ENCODE measurements around the gene NPIPA7. TPM values are rescaled to one million over a fixed set of nuclear protein-coding genes. Genes with fewer than 3 reads are reported as not detected.
"Not testable (repeated sequence)": the region's sequence is repeated elsewhere in the genome, so short reads cannot be mapped to it uniquely, and the experiment has no call there.

Gene NPIPA7
- total RNA-seq, 1 experiment from 2014 or later, result 18.1 TPM

DNA sequence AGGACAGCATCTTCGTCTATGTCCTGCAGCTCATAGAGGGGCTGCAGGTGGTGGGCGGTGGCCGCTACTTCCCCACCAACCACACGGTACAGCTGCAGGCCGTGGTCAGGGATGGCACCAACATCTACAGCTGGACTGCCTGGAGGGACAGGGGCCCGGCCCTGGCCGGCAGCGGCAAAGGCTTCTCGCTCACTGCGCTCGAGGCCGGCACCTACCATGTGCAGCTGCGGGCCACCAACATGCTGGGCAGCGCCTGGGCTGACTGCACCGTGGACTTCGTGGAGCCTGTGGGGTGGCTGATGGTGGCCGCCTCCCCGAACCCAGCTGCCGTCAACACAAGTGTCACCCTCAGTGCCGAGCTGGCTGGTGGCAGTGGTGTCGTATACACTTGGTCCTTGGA, 13.6 kb upstream of the NPIPA7 start:
- H3K4me3 ChIP-seq (ENCODE audit: low read depth, low read length, poor library complexity, severe bottlenecking); H3K4me1 ChIP-seq (ENCODE audit: insufficient read depth, low read length, poor library complexity, severe bottlenecking); BruUV-seq (replicated peaks); CTCF ChIA-PET; H3K9me3 ChIP-seq (ENCODE audit: low read depth, low read length, poor library complexity, severe bottlenecking); DNase-seq (ENCODE audit: low spot score); H3K27me3 ChIP-seq (replicated peaks; ENCODE audit: insufficient read depth, low read depth, low read length, poor library complexity); H3K36me3 ChIP-seq (ENCODE audit: insufficient read depth, low read length, poor library complexity, severe bottlenecking); H3K27ac ChIP-seq (ENCODE audit: low read depth, low read length, poor library complexity, severe bottlenecking); intact Hi-C loops (cut with micrococcal nuclease; ENCODE audit: unreplicated experiment); POLR2A ChIA-PET (ENCODE audit: low non-redundant PET): not testable (repeated sequence)

DNA sequence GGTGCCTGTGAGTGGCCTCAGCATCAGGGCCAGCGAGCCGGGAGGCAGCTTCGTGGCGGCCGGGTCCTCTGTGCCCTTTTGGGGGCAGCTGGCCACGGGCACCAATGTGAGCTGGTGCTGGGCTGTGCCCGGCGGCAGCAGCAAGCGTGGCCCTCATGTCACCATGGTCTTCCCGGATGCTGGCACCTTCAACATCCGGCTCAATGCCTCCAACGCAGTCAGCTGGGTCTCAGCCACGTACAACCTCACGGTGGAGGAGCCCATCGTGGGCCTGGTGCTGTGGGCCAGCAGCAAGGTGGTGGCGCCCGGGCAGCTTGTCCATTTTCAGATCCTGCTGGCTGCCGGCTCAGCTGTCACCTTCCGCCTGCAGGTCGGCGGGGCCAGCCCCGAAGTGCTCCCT, 13.1 kb upstream of the NPIPA7 start:
- not testable (repeated sequence) for BruUV-seq (replicated peaks); H3K4me1 ChIP-seq (ENCODE audit: insufficient read depth, low read length, poor library complexity, severe bottlenecking)

DNA sequence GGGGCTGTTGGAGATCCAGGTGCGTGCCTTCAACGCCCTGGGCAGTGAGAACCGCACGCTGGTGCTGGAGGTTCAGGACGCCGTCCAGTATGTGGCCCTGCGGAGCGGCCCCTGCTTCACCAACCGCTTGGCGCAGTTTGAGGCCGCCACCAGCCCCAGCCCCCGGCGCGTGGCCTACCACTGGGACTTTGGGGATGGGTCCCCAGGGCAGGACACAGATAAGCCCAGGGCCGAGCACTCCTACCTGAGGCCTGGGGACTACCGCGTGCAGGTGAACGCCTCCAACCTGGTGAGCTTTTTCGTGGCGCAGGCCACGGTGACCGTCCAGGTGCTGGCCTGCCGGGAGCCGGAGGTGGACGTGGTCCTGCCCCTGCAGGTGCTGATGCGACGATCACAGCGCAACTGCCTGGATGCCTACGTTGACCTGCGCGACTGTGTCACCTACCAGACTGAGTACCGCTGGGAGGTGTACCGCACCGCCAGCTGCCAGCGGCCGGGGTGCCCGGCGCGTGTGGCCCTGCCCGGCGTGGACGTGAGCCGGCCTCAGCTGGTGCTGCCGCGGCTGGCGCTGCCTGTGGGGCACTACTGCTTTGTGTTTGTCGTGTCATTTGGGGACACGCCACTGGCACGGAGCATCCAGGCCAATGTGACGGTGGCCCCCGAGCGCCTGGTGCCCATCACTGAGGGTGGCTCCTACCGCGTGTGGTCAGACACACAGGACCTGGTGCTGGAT, 12.2 kb upstream of the NPIPA7 start:
- intact Hi-C loops (cut with micrococcal nuclease; ENCODE audit: unreplicated experiment); CTCF ChIA-PET; H3K9me3 ChIP-seq (ENCODE audit: low read depth, low read length, poor library complexity, severe bottlenecking); BruUV-seq (replicated peaks); POLR2A ChIA-PET (ENCODE audit: low non-redundant PET); H3K4me1 ChIP-seq (ENCODE audit: insufficient read depth, low read length, poor library complexity, severe bottlenecking); H3K27me3 ChIP-seq (replicated peaks; ENCODE audit: insufficient read depth, low read depth, low read length, poor library complexity); H3K36me3 ChIP-seq (ENCODE audit: insufficient read depth, low read length, poor library complexity, severe bottlenecking); H3K27ac ChIP-seq (ENCODE audit: low read depth, low read length, poor library complexity, severe bottlenecking); H3K4me3 ChIP-seq (ENCODE audit: low read depth, low read length, poor library complexity, severe bottlenecking); DNase-seq (ENCODE audit: low spot score): not testable (repeated sequence)

More for the DNA sequence above, 13.1 kb upstream of the NPIPA7 start:
- intact Hi-C loops (cut with micrococcal nuclease; ENCODE audit: unreplicated experiment); POLR2A ChIA-PET (ENCODE audit: low non-redundant PET); H3K9me3 ChIP-seq (ENCODE audit: low read depth, low read length, poor library complexity, severe bottlenecking); DNase-seq (ENCODE audit: low spot score); H3K27me3 ChIP-seq (replicated peaks; ENCODE audit: insufficient read depth, low read depth, low read length, poor library complexity); CTCF ChIA-PET; H3K36me3 ChIP-seq (ENCODE audit: insufficient read depth, low read length, poor library complexity, severe bottlenecking); H3K27ac ChIP-seq (ENCODE audit: low read depth, low read length, poor library complexity, severe bottlenecking); H3K4me3 ChIP-seq (ENCODE audit: low read depth, low read length, poor library complexity, severe bottlenecking): not testable (repeated sequence)

DNA sequence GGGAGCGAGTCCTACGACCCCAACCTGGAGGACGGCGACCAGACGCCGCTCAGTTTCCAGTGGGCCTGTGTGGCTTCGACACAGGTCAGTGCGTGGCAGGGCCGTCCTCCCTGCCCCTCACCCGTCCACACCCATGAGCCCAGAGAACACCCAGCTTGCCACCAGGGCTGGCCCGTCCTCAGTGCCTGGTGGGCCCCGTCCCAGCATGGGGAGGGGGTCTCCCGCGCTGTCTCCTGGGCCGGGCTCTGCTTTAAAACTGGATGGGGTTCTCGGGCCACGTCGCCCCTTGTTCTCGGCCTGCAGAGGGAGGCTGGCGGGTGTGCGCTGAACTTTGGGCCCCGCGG, 11.7 kb upstream of the NPIPA7 start:
- POLR2A ChIA-PET (ENCODE audit: low non-redundant PET); DNase-seq (ENCODE audit: low spot score); intact Hi-C loops (cut with micrococcal nuclease; ENCODE audit: unreplicated experiment); H3K27ac ChIP-seq (ENCODE audit: low read depth, low read length, poor library complexity, severe bottlenecking); H3K4me1 ChIP-seq (ENCODE audit: insufficient read depth, low read length, poor library complexity, severe bottlenecking); BruUV-seq (replicated peaks); H3K27me3 ChIP-seq (replicated peaks; ENCODE audit: insufficient read depth, low read depth, low read length, poor library complexity); CTCF ChIA-PET; H3K9me3 ChIP-seq (ENCODE audit: low read depth, low read length, poor library complexity, severe bottlenecking); H3K4me3 ChIP-seq (ENCODE audit: low read depth, low read length, poor library complexity, severe bottlenecking); H3K36me3 ChIP-seq (ENCODE audit: insufficient read depth, low read length, poor library complexity, severe bottlenecking): not testable (repeated sequence)

DNA sequence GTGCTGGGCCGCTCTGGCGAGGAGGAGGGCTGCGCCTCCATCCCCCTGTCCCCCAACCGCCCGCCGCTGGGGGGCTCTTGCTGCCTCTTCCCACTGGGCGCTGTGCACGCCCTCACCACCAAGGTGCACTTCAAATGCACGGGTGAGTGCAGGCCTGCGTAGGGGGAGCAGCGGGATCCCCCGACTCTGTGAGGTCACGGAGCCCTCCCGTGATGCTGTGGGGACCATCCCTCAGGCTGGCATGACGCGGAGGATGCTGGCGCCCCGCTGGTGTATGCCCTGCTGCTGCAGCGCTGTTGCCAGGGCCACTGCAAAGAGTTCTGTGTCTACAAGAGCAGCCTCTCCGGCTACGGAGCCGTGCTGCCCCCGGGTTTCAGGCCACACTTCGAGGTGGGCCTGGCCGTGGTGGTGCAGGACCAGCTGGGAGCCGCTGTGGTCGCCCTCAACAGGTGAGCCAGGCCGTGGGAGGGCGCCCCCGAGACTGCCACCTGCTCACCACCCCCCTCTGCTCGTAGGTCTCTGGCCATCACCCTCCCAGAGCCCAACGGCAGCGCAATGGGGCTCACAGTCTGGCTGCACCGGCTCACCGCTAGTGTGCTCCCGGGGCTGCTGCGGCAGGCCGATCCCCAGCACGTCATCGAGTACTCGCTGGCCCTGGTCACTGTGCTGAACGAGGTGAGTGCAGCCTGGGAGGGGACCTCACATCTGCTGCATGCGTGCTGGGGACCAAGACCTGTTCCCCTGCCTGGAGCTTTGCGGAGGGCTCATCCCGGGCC, 9.7 kb upstream of the NPIPA7 start:
- H3K4me1 ChIP-seq (ENCODE audit: insufficient read depth, low read length, poor library complexity, severe bottlenecking); H3K36me3 ChIP-seq (ENCODE audit: insufficient read depth, low read length, poor library complexity, severe bottlenecking); CTCF ChIA-PET; H3K27ac ChIP-seq (ENCODE audit: low read depth, low read length, poor library complexity, severe bottlenecking); DNase-seq (ENCODE audit: low spot score); H3K9me3 ChIP-seq (ENCODE audit: low read depth, low read length, poor library complexity, severe bottlenecking); intact Hi-C loops (cut with micrococcal nuclease; ENCODE audit: unreplicated experiment); H3K27me3 ChIP-seq (replicated peaks; ENCODE audit: insufficient read depth, low read depth, low read length, poor library complexity); H3K4me3 ChIP-seq (ENCODE audit: low read depth, low read length, poor library complexity, severe bottlenecking); POLR2A ChIA-PET (ENCODE audit: low non-redundant PET); BruUV-seq (replicated peaks): not testable (repeated sequence)

DNA sequence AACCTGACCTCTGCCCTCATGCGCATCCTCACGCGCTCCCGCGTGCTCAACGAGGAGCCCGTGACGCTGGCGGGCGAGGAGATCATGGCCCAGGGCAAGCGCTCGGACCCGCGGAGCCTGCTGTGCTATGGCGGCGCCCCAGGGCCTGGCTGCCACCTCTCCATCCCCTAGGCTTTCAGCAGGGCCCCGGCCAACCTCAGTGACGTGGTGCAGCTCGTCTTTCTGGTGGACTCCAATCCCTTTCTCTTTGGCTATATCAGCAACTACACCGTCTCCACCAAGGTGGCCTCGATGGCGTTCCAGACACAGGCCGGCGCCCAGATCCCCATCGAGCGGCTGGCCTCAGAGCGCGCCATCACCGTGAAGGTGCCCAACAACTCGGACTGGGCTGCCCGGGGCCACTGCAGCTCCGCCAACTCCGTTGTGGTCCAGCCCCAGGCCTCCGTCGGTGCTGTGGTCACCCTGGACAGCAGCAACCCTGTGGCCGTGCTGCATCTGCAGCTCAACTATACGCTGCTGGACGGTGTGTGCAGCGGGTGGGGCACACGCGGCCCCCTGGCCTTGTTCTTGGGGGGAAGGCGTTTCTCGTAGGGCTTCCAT, 7.7 kb upstream of the NPIPA7 start:
- H3K4me1 ChIP-seq (ENCODE audit: insufficient read depth, low read length, poor library complexity, severe bottlenecking); BruUV-seq (replicated peaks); H3K27ac ChIP-seq (ENCODE audit: low read depth, low read length, poor library complexity, severe bottlenecking); H3K9me3 ChIP-seq (ENCODE audit: low read depth, low read length, poor library complexity, severe bottlenecking); CTCF ChIA-PET; intact Hi-C loops (cut with micrococcal nuclease; ENCODE audit: unreplicated experiment); H3K36me3 ChIP-seq (ENCODE audit: insufficient read depth, low read length, poor library complexity, severe bottlenecking); H3K27me3 ChIP-seq (replicated peaks; ENCODE audit: insufficient read depth, low read depth, low read length, poor library complexity); DNase-seq (ENCODE audit: low spot score); POLR2A ChIA-PET (ENCODE audit: low non-redundant PET); H3K4me3 ChIP-seq (ENCODE audit: low read depth, low read length, poor library complexity, severe bottlenecking): not testable (repeated sequence)

DNA sequence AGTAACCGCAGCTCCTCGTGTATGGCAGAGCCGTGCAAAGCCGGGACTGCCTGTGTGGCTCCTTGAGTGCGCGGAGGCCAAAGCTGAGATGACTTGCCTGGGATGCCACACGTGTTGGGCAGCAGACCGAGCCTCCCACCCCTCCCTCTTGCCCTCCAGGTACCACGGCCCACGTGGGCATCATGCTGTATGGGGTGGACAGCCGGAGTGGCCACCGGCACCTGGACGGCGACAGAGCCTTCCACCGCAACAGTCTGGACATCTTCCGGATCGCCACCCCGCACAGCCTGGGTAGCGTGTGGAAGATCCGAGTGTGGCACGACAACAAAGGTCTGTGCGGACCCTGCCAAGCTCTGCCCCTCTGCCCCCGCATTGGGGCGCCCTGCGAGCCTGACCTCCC, 4.7 kb upstream of the NPIPA7 start:
- H3K4me3 ChIP-seq (ENCODE audit: low read depth, low read length, poor library complexity, severe bottlenecking); H3K36me3 ChIP-seq (ENCODE audit: insufficient read depth, low read length, poor library complexity, severe bottlenecking); H3K27me3 ChIP-seq (replicated peaks; ENCODE audit: insufficient read depth, low read depth, low read length, poor library complexity); POLR2A ChIA-PET (ENCODE audit: low non-redundant PET); DNase-seq (ENCODE audit: low spot score); H3K27ac ChIP-seq (ENCODE audit: low read depth, low read length, poor library complexity, severe bottlenecking); H3K4me1 ChIP-seq (ENCODE audit: insufficient read depth, low read length, poor library complexity, severe bottlenecking); BruUV-seq (replicated peaks); H3K9me3 ChIP-seq (ENCODE audit: low read depth, low read length, poor library complexity, severe bottlenecking); CTCF ChIA-PET; intact Hi-C loops (cut with micrococcal nuclease; ENCODE audit: unreplicated experiment): not testable (repeated sequence)
